Measurements from ENCODE around the gene ACOXL. TPM values are rescaled to one million over a fixed set of nuclear protein-coding genes. Genes with fewer than 3 reads are reported as not detected.

ACOXL gene
- total and polyA plus RNA-seq, 4 donors = 4.4 to 32.8 (median 12.2) TPM

DNA sequence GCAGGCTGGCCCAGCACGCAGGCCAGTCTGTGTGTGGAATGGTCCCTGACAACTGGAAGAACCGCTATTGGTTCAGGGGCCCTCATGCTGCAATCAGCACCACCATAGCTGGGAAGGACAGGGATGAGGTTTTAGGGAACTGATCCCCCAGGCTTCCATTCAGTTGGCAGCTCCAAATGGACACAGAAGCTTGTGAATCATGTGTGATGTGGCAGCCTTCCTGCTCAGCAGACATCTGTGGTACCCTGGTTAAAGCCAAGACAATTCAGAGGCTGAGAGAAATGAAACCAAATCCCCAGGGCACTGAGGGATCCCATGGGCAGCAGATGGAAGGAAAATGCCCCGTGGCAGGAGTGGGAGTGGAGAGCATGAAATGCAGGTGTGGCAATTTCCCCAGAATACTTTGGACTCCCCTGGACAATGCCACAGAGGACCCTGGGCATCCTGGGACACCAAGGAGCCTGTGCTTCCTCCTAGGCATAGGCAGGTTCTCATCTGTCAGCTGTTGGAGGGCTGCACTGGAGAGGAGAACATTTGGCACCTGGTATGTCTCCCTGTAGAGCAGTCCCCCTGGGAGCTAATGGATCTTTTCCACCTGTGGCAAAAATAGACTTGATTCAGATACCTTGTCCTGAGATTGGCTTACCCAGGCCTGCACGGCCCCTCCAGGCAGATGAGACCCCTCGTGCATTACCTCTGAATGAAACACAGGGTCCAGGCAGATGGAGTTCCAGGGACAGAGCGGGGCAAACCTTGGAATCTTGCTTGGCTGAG, 226.2 kb downstream of the ACOXL start:
- TF ChIP-seq CTCF (IDR thresholded peaks at IDR 0.05; ENCODE audit: control extremely low read depth, extremely low read depth) = no peak
- no peak for ATAC-seq (ENCODE audit: insufficient read depth, low FRiP score)
- WGBS, 2 donors = 90 to 94% methylated on average over 6 of the region's 6 CpGs

GRCh38 chr2:110959198-110959597, 226.8 kb downstream of the ACOXL start:
- H3K9me3 ChIP-seq (ENCODE audit: control insufficient read depth in 4 of 4, insufficient read depth in 3 of 4, low read length in 3 of 4) = no peaks in the 10 kb centered on the region
- ATAC-seq (ENCODE audit: insufficient read depth, low FRiP score) (no peak), DNase-seq (no peak)
- TF ChIP-seq CTCF (IDR thresholded peaks at IDR 0.05; ENCODE audit: control extremely low read depth, extremely low read depth) = no peak
- no peak overlapping the region for H3K4me3 ChIP-seq
- H3K27me3 ChIP-seq (ENCODE audit: control insufficient read depth in 3 of 3, insufficient read depth in 3 of 3, low read length in 2 of 3) = no peaks in the 10 kb centered on the region
- no peak overlapping the region for H3K9ac ChIP-seq (ENCODE audit: insufficient read depth in 1 of 2, low read length in 2 of 2)
- WGBS, 2 donors = 64 to 74% methylated on average over 7 of the region's 7 CpGs
- no peaks in the 10 kb centered on the region for H3K36me3 ChIP-seq (ENCODE audit: control insufficient read depth in 4 of 4, insufficient read depth in 4 of 4, low read length in 4 of 4)
- H3K4me1 ChIP-seq (ENCODE audit: control insufficient read depth in 5 of 5, insufficient read depth in 5 of 5, low read length in 5 of 5) = peaks cover 0 to 5% (median 0%) of the 10 kb centered on the region in 5 donors
- H3K27ac ChIP-seq (ENCODE audit: low read depth in 1 of 2, low read length in 1 of 2) = no peak overlapping the region

More for the DNA sequence above, 226.2 kb downstream of the ACOXL start:
- H3K4me3 ChIP-seq = no peak overlapping the region
- no peak overlapping the region for H3K27ac ChIP-seq (ENCODE audit: low read depth in 1 of 2, low read length in 1 of 2)
- H3K36me3 ChIP-seq (ENCODE audit: control insufficient read depth in 4 of 4, insufficient read depth in 4 of 4, low read length in 4 of 4) = no peaks in the 10 kb centered on the region
- no peak for DNase-seq
- peaks cover 0 to 5% (median 0%) of the 10 kb centered on the region in 5 donors for H3K4me1 ChIP-seq (ENCODE audit: control insufficient read depth in 5 of 5, insufficient read depth in 5 of 5, low read length in 5 of 5)
- no peaks in the 10 kb centered on the region for H3K9me3 ChIP-seq (ENCODE audit: control insufficient read depth in 4 of 4, insufficient read depth in 3 of 4, low read length in 3 of 4)
- no peaks in the 10 kb centered on the region for H3K27me3 ChIP-seq (ENCODE audit: control insufficient read depth in 3 of 3, insufficient read depth in 3 of 3, low read length in 2 of 3)
- H3K9ac ChIP-seq (ENCODE audit: insufficient read depth in 1 of 2, low read length in 2 of 2) = no peak overlapping the region

DNA sequence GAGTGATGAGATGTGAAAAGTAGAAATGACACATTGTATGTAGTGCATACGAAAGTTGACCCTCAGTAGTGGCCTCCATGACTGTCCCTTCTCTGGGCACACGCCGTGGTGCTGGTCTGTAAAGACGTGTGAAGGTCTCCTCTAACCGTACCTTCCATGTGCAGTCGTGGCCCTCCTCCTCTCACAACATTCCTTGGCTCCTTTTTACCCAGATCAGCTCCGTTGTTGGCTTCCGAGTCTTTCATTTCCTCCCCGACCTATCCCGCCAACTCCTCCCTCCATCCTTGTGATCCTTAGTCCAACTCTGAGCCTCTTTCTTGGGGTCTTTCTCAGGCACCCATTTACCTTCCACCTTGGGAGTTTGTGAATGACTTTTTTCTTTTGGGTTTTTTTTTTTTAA, 227.9 kb downstream of the ACOXL start:
- no peak for ATAC-seq (ENCODE audit: insufficient read depth, low FRiP score)
- DNase-seq = no peak
- Histone ChIP-seq H3K9me3 (ENCODE audit: control insufficient read depth in 4 of 4, insufficient read depth in 3 of 4, low read length in 3 of 4) (no peaks in the 10 kb centered on the region), H3K27me3 (ENCODE audit: control insufficient read depth in 3 of 3, insufficient read depth in 3 of 3, low read length in 2 of 3) (no peaks in the 10 kb centered on the region), H3K4me3 (no peak overlapping the region), H3K27ac (ENCODE audit: low read depth in 1 of 2, low read length in 1 of 2) (no peak overlapping the region), H3K9ac (ENCODE audit: insufficient read depth in 1 of 2, low read length in 2 of 2) (no peak overlapping the region), H3K36me3 (ENCODE audit: control insufficient read depth in 4 of 4, insufficient read depth in 4 of 4, low read length in 4 of 4) (no peaks in the 10 kb centered on the region), H3K4me1 (ENCODE audit: control insufficient read depth in 5 of 5, insufficient read depth in 5 of 5, low read length in 5 of 5) (peaks cover 0 to 2% (median 0%) of the 10 kb centered on the region in 5 donors)
- WGBS, 2 donors = 77 to 79% methylated on average over 10 of the region's 10 CpGs
- no peak for TF ChIP-seq CTCF (IDR thresholded peaks at IDR 0.05; ENCODE audit: control extremely low read depth, extremely low read depth)

Measured in lung (tissue), 12 donors.